HepG2 (cell line): Measurements from ENCODE around the gene ABHD15. TPM values are rescaled to one million over a fixed set of nuclear protein-coding genes. Genes with fewer than 3 reads are reported as not detected.

ENCODE experiments used
- ATAC-seq: fragments of 200-7000 bp; cut with Tn5 transposase; 3 replicates; pipeline ENCODE4 v1.9.1; 2020; ENCODE audit warnings: mild to moderate bottlenecking, moderate library complexity
- BruUV-seq: library from RNA; stranded (reverse); fragments of 400-500 nt; replicated peaks from 2 replicates; lab custom pipeline; 2021; lab: Mats Ljungman, UMichigan
- CTCF ChIA-PET: fragments of 300-600 bp; formaldehyde crosslinking; extraction: SDS; loops from one replicate; lab custom pipeline; 2021; ENCODE audit warnings: low total read pairs, inconsistent platforms, low intra/inter-chr PET ratio; lab: Yijun Ruan, JAX
- POLR2A ChIA-PET: fragments of 350-600 bp; sonication (Branson Sonifier 250); formaldehyde crosslinking; loops from one replicate; lab custom pipeline; 2020; ENCODE audit warnings: antibody characterized with exemption, inconsistent platforms; lab: Yijun Ruan, JAX
- DNase-seq: peaks from one replicate; pipeline ENCODE4 v3.0.0-alpha.2; 2015; ENCODE audit warnings: low spot score
- FAIRE-seq: peaks from 3 replicates; lab custom pipeline; 2011; peaks lifted over from hg19 to GRCh38; lab: Jason Lieb, UNC
- H2AFZ ChIP-seq: one replicate; pipeline ENCODE4 v1.6.1; 2011; ENCODE audit warnings: low read length, inconsistent platforms
- H3K27ac ChIP-seq: fragments of 300-600 bp; 3 replicates; pipeline ENCODE4 v1.8.0; 2011; ENCODE audit warnings: mixed run types, mild to moderate bottlenecking, mixed read lengths, low read length, inconsistent platforms; ENCODE audit not compliant: insufficient read depth; ENCODE audit errors: extremely low read length
- H3K27me3 ChIP-seq, 2 experiments: fragments of 200-600 bp in 1 of 2; 2 replicates in 1 of 2; 3 replicates in 1 of 2; pipeline versions ENCODE4 v1.6.0 to v1.8.0; 2011; ENCODE audit warnings: low read length in 2 of 2, mild to moderate bottlenecking in 2 of 2, moderate library complexity in 2 of 2, inconsistent platforms in 1 of 2; ENCODE audit not compliant: insufficient read depth in 2 of 2, control insufficient read depth in 1 of 2
- H3K36me3 ChIP-seq, 2 experiments: fragments of 200-600 bp in 1 of 2; replicated peaks in 1 of 2; 2 replicates in 1 of 2; 3 replicates in 1 of 2; pipeline versions ENCODE4 v1.5.1 to v1.8.0; 2011; ENCODE audit warnings: low read length in 2 of 2, inconsistent platforms in 1 of 2; ENCODE audit not compliant: insufficient read depth in 2 of 2, control insufficient read depth in 1 of 2
- H3K4me1 ChIP-seq: 2 replicates; pipeline ENCODE4 v1.5.1; 2012; ENCODE audit warnings: low read length, inconsistent platforms; ENCODE audit not compliant: insufficient read depth
- H3K4me2 ChIP-seq: 2 replicates; pipeline ENCODE4 v1.6.0; 2011; ENCODE audit warnings: low read depth, low read length, inconsistent platforms
- H3K4me3 ChIP-seq, 3 experiments: fragments of 200-600 bp in 1 of 3; sonication (generic), shearing (Covaris generic) in 1 of 3; replicated peaks in 1 of 3; 2 replicates each; pipeline ENCODE4 v1.5.1; 2011 to 2016; ENCODE audit warnings: low read length in 3 of 3, inconsistent platforms in 2 of 3, low read depth in 2 of 3, mild to moderate bottlenecking in 2 of 3, control low read depth in 1 of 3, mixed read lengths in 1 of 3; ENCODE audit not compliant: insufficient read depth in 1 of 3
- H3K79me2 ChIP-seq: one replicate; pipeline ENCODE4 v1.6.1; 2011; ENCODE audit warnings: low read length, inconsistent platforms; ENCODE audit not compliant: insufficient read depth
- H3K9ac ChIP-seq: 2 replicates; pipeline ENCODE4 v1.6.0; 2011; ENCODE audit warnings: mild to moderate bottlenecking, low read depth, low read length, inconsistent platforms; ENCODE audit not compliant: insufficient read depth
- H3K9me3 ChIP-seq: 2 replicates; pipeline ENCODE4 v1.5.1; 2012; ENCODE audit warnings: mild to moderate bottlenecking, low read length
- H4K20me1 ChIP-seq: 2 replicates; pipeline ENCODE4 v1.6.0; 2011; ENCODE audit warnings: inconsistent platforms, mild to moderate bottlenecking, low read length, moderate library complexity; ENCODE audit not compliant: insufficient read depth
- AHDC1 ChIP-seq: sonication (generic); formaldehyde crosslinking; IDR thresholded peaks from 2 replicates; pipeline ENCODE4 v1.5.1; 2020; ENCODE audit warnings: mild to moderate bottlenecking, missing genetic modification reagents, borderline replicate concordance
- BRCA1 ChIP-seq: sonication (generic); formaldehyde crosslinking; IDR thresholded peaks from 2 replicates; pipeline ENCODE4 v1.4.0; 2020; ENCODE audit warnings: missing genetic modification reagents
- CEBPB ChIP-seq: IDR thresholded peaks from 2 replicates; pipeline ENCODE4 v1.6.1; 2011; ENCODE audit warnings: low read depth, low read length, improper control_type of control experiment, borderline replicate concordance
- CEBPG ChIP-seq: IDR thresholded peaks from 2 replicates; pipeline ENCODE4 v1.6.1; 2016
- HOXD1 ChIP-seq: sonication (generic); formaldehyde crosslinking; IDR thresholded peaks from 2 replicates; pipeline ENCODE4 v1.5.0; 2020; ENCODE audit warnings: missing genetic modification reagents
- NCOR1 ChIP-seq: fragments of 200-600 bp; sonication (generic); IDR thresholded peaks from 2 replicates; pipeline ENCODE4 v1.7.0; 2017; ENCODE audit warnings: antibody characterized with exemption, low read length, borderline replicate concordance
- NFATC3 ChIP-seq: sonication (generic); formaldehyde crosslinking; IDR thresholded peaks from 2 replicates; pipeline ENCODE4 v1.5.1; 2020; ENCODE audit warnings: mild to moderate bottlenecking, missing genetic modification reagents
- XBP1 ChIP-seq: sonication (generic); formaldehyde crosslinking; IDR thresholded peaks from 2 replicates; pipeline ENCODE4 v1.5.0; 2020; ENCODE audit warnings: missing genetic modification reagents
- ZNF570 ChIP-seq: sonication (generic); formaldehyde crosslinking; IDR thresholded peaks from 2 replicates; pipeline ENCODE4 v1.4.0; 2020; ENCODE audit warnings: mild to moderate bottlenecking, missing genetic modification reagents, borderline replicate concordance
- ZNF770 ChIP-seq: sonication (generic); formaldehyde crosslinking; IDR thresholded peaks from 2 replicates; pipeline ENCODE4 v1.5.0; 2020; ENCODE audit warnings: mild to moderate bottlenecking, missing genetic modification reagents
- WGBS: methylation state at CpG from one replicate; pipeline ENCODE4 v1.1.6; 2017; ENCODE audit warnings: low lambda C conversion rate; 5-methylcytosine and 5-hydroxymethylcytosine counted together
- in situ Hi-C: cut with HindIII; loops from 2 replicates; pipeline ENCODE4 v1.10.0; 2017; ENCODE audit warnings: low pct_unique_long_range_greater_than_20kb; ENCODE audit not compliant: extremely low pct_ligation_motif_present
- intact Hi-C: fragments of 100-400 bp; cut with micrococcal nuclease; formaldehyde crosslinking; loops from one replicate; pipeline ENCODE4 v1.10.0; 2022; ENCODE audit not compliant: unreplicated experiment
- polyA plus RNA-seq, 8 experiments: library from polyadenylated mRNA; depleted of rRNA in 3 of 8; stranded (reverse) in 7 of 8; unstranded in 1 of 8; fragments of >200 nt; fragmentation: Illumina TruSeq in 4 of 8; extraction: Trizol in 4 of 8; gene quantifications; 2 replicates each; pipeline versions ENCODE4 v1.2.1 to v1.2.3, GENCODE V29; 2011 to 2016; ENCODE audit warnings: low read depth in 4 of 8, missing spikeins in 1 of 8, mixed read lengths in 1 of 8; ENCODE audit not compliant: insufficient read depth in 1 of 8
- total RNA-seq, 5 experiments: library from RNA; depleted of rRNA; stranded (reverse); fragments of >200 nt; fragmentation: Illumina TruSeq; extraction: Trizol; gene quantifications; 2 replicates each; pipeline ENCODE4 v1.2.3, GENCODE V29; 2016; ENCODE audit warnings: low read depth in 1 of 5

Gene ABHD15
- total and polyA plus RNA-seq, 2 of the 13 experiments (the other 11 are each of a cell fraction or from before 2014, with no cell fraction given) = 2.4 to 7.7 TPM

GRCh38 chr17:29557085-29557738 is 9.6 kb downstream of the ABHD15 start:
- no peak for ATAC-seq
- in situ Hi-C loops = no loop called here
- Histone ChIP-seq H3K36me3 (no peaks in the 10 kb centered on the region; a peak in 1 of 5 replicates), H3K4me3 (no peak overlapping the region), H3K9ac (no peak overlapping the region), H3K27ac (no peak overlapping the region), H3K4me1 (peaks cover 39% of the 10 kb centered on the region), H4K20me1 (0 out of 2 replicates have a peak, but pooled peaks cover 2% of the 10 kb centered on the region), H3K79me2 (no peaks in the 10 kb centered on the region), H3K9me3 (no peaks in the 10 kb centered on the region), H3K4me2 (no peak overlapping the region), H3K27me3 (peaks cover 0 to 10% of the 10 kb centered on the region in 2 experiments; a peak in 2 of 5 replicates), H2AFZ (no peak overlapping the region)
- 40% methylated on average over 1 of the region's 1 CpG for whole genome bisulfite sequencing
- FAIRE-seq = peak; percentile 40
- POLR2A ChIA-PET = interaction anchor here (2.1 kb wide), 1 partner anchor 10 kb away, joined by 24 read pairs; the partner anchor contains the start of gene ABHD15
- CTCF ChIA-PET = no interaction called here
- no TSS peak for BruUV-seq
- intact Hi-C loops = no loop called here
- no peak for DNase-seq
- TF ChIP-seq CEBPB (peak; percentile 27; the same call in 1 of the 2 replicates), CEBPG (CRISPR knock-in tag) (0 out of 2 replicates have a peak, but pooled peaks have one; percentile 18), ZNF770 (peak; percentile 91), BRCA1 (no peak)

- in situ Hi-C loops (no loop called here), intact Hi-C loops (no loop called here)
- Histone ChIP-seq H3K27me3 (peaks cover 0 to 10% of the 10 kb centered on the region in 2 experiments; a peak in 2 of 5 replicates), H3K4me1 (peaks cover 39% of the 10 kb centered on the region), H3K79me2 (no peaks in the 10 kb centered on the region), H3K36me3 (no peaks in the 10 kb centered on the region; a peak in 1 of 5 replicates), H4K20me1 (no peaks in the 10 kb centered on the region), H3K9me3 (no peaks in the 10 kb centered on the region), H2AFZ (no peak overlapping the region), H3K9ac (no peak overlapping the region), H3K4me3 (peak overlapping the region in 1 of 3 experiments; percentile 2; a peak in 1 of 6 replicates), H3K27ac (no peak overlapping the region), H3K4me2 (peak overlapping the region; percentile 41)
- peak; percentile 98 for ATAC-seq
- WGBS = 0% methylated on average over 3 of the region's 3 CpGs
- BruUV-seq = no TSS peak
- peak; percentile 92 for DNase-seq
- CTCF ChIA-PET = no interaction called here
- peak; percentile 99 for FAIRE-seq
- POLR2A ChIA-PET = interaction anchor here (2.1 kb wide), 1 partner anchor 11 kb away, joined by 24 read pairs; the partner anchor contains the start of gene ABHD15
- TF ChIP-seq NFATC3 (CRISPR knock-in tag) = no peak
- peak; percentile 63; the same call in 1 of the 2 replicates for TF ChIP-seq NCOR1
- no peak for TF ChIP-seq AHDC1 (CRISPR knock-in tag)
- TF ChIP-seq XBP1 = no peak
- no peak for TF ChIP-seq HOXD1 (CRISPR knock-in tag)
- no peak for TF ChIP-seq ZNF570 (CRISPR knock-in tag)
Observed at GRCh38 chr17:29555840-29556239, 11.0 kb downstream of the ABHD15 start.
